Peyer's patch (tissue), 4 donors: ENCODE data around the gene HRNR. TPM values are rescaled to one million over a fixed set of nuclear protein-coding genes. Genes with fewer than 3 reads are reported as not detected.
"Not testable (repeated sequence)": the region's sequence is repeated elsewhere in the genome, so short reads cannot be mapped to it uniquely, and the experiment has no call there.

ENCODE experiments used
- DNase-seq, 3 donors: peaks; one replicate each; pipeline ENCODE4 v3.0.0-alpha.2; 2017 to 2019
- H3K27ac ChIP-seq, 4 donors: fragments of 200-600 bp; sonication (generic); one replicate each; pipeline ENCODE4 v1.5.1; 2016 to 2019
- H3K27me3 ChIP-seq, 2 donors: fragments of 200-600 bp; sonication (generic); one replicate each; pipeline ENCODE4 v1.5.1; 2019
- H3K36me3 ChIP-seq, 3 donors: fragments of 200-600 bp; sonication (generic); one replicate each; pipeline ENCODE4 v1.5.1; 2016 to 2019
- H3K4me1 ChIP-seq, 4 donors: fragments of 200-600 bp; sonication (generic); one replicate each; pipeline ENCODE4 v1.5.1; 2016 to 2019
- H3K4me3 ChIP-seq, 4 donors: fragments of 200-600 bp; sonication (generic); 1 replicate in 3 of 4; 2 replicates in 1 of 4; pipeline ENCODE4 v1.5.1; 2016 to 2019; ENCODE audit warnings: mild to moderate bottlenecking in 1 of 4
- H3K9me3 ChIP-seq, 4 donors: fragments of 200-600 bp; sonication (generic); one replicate each; pipeline ENCODE4 v1.5.1; 2016 to 2019; ENCODE audit warnings: mild to moderate bottlenecking in 1 of 4
- POLR2A ChIP-seq, 2 donors: fragments of 450-650 bp; IDR thresholded peaks; one replicate each; pipeline ENCODE4 v1.5.1; 2017; ENCODE audit warnings: antibody characterized with exemption in 2 of 2, mild to moderate bottlenecking in 2 of 2, moderate library complexity in 2 of 2
- total RNA-seq, 4 donors: library from RNA; depleted of rRNA; stranded (reverse); fragments of >200 nt; gene quantifications; one replicate each; pipeline ENCODE4 v1.1.0, GENCODE V29; 2016
- TF ChIP-seq, protein P1 (sequence below), 6 experiments: fragments of 450-650 bp in 4 of 6; fragments of 200-600 bp in 2 of 6; sonication (generic) in 1 of 6; IDR thresholded peaks; one replicate each; pipeline ENCODE4 v1.5.1; 2017 to 2019; ENCODE audit warnings: antibody characterized with exemption in 6 of 6, mild to moderate bottlenecking in 3 of 6, moderate library complexity in 1 of 6

HRNR gene
- total RNA-seq, 4 donors from 2014 or later = not detected

DNA sequence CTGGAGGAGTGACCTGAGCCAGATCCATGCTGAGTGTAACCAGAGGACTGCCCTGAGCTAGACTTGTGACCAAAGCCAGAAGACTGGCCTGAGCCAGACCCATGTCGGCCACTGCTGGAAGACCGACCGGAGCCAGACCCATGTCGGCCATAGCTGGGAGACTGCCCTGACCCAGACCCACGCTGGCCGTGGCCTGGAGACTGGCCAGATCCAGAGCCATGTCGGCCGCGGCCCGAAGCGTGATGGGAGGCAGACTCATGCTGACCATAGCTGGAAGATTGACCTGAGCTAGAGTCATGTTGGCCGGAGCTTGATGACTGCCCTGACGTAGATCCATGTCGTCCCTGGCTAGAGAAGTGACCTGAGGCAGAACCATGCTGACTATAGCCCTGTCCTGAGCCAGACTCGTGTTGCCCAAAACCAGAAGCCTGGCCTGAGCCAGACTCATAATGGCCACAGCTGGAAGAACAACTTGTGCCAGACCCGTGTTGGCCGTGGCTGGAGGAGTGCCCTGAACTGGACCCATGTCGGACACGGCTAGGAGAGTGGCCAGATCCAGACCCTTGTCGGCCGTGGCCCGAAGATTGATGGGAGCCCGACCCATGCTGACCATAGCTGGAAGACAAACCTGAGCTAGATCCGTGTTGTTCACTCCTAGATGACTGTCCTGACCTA, 5.1 kb downstream of the HRNR start:
- DNase-seq = no peak
- H3K4me1 ChIP-seq = no peaks in the 10 kb centered on the region
- H3K36me3 ChIP-seq = no peaks in the 10 kb centered on the region
- TF ChIP-seq POLR2A (IDR thresholded peaks at IDR 0.05) = no peak
- TF ChIP-seq, protein P1, sequence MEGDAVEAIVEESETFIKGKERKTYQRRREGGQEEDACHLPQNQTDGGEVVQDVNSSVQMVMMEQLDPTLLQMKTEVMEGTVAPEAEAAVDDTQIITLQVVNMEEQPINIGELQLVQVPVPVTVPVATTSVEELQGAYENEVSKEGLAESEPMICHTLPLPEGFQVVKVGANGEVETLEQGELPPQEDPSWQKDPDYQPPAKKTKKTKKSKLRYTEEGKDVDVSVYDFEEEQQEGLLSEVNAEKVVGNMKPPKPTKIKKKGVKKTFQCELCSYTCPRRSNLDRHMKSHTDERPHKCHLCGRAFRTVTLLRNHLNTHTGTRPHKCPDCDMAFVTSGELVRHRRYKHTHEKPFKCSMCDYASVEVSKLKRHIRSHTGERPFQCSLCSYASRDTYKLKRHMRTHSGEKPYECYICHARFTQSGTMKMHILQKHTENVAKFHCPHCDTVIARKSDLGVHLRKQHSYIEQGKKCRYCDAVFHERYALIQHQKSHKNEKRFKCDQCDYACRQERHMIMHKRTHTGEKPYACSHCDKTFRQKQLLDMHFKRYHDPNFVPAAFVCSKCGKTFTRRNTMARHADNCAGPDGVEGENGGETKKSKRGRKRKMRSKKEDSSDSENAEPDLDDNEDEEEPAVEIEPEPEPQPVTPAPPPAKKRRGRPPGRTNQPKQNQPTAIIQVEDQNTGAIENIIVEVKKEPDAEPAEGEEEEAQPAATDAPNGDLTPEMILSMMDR (IDR thresholded peaks at IDR 0.05) = no peak
- H3K4me3 ChIP-seq = no peak overlapping the region
- H3K9me3 ChIP-seq = peaks cover 0 to 6% (median 0%) of the 10 kb centered on the region in 4 donors
- no peaks in the 10 kb centered on the region for H3K27me3 ChIP-seq
- H3K27ac ChIP-seq = no peak overlapping the region

DNA sequence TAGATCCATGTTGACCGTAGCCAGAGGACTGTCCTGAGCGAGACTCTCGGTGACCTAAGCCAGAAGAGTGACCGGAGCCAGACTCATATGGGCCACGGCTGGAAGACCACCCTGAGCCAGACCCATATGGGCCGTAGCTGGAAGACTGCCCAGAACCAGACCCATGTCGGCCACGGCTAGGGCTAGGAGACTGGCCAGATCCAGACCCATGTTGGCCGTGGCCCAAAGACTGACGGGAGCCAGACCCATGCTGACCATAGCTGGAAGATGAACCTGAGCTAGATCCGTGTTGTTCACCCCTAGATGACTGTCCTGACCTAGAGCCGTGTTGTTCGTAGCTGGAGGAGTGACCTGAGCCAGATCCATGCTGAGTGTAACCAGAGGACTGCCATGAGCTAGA, 8.4 kb downstream of the HRNR start:
- H3K27me3 ChIP-seq, H3K4me1 ChIP-seq, DNase-seq, H3K4me3 ChIP-seq, H3K27ac ChIP-seq, H3K9me3 ChIP-seq, H3K36me3 ChIP-seq: not testable (repeated sequence)

DNA sequence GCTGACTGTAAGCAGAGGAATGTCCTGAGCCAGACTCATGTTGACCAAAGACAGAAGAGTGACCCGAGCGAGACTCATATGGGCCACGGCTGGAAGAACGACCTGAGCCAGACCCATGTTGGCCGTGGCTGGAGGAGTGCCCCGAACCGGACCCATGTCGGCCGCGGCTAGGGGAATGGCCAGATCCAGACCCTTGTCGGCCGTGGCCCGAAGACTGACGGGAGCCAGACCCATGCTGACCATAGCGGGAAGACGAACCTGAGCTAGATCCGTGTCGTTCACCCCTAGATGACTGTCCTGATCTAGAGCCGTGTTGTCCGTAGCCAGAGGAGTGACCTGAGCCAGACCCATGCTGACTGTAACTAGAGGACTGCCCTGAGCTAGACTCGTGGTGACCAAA, 9.1 kb downstream of the HRNR start:
- not testable (repeated sequence) for H3K36me3 ChIP-seq, H3K4me1 ChIP-seq, H3K9me3 ChIP-seq, H3K4me3 ChIP-seq, H3K27ac ChIP-seq, DNase-seq, H3K27me3 ChIP-seq

DNA sequence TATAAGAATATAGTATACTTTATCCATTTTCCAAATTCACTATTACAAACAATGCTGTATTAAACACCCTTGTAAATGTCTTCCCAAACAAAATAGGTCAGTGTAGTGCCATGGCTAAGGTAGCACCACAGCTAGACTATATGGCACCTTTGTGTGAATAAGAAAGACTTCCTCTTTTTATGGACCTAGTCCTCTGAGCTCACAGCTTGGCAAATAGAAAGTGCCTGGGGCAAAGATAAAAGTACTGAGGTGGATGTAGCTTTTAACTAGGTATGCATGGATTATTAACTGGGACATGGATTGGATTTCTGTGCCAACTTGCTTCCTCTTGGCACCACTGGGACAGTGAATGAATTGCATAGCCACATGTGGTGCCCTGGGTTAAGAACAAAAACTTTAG, 25.0 kb downstream of the HRNR start:
- Histone ChIP-seq H3K9me3 (no peaks in the 10 kb centered on the region), H3K27me3 (no peaks in the 10 kb centered on the region), H3K27ac (no peak overlapping the region), H3K36me3 (no peaks in the 10 kb centered on the region), H3K4me1 (no peaks in the 10 kb centered on the region), H3K4me3 (no peak overlapping the region)
- DNase-seq = no peak
- TF ChIP-seq POLR2A (IDR thresholded peaks at IDR 0.05) = no peak
- TF ChIP-seq, protein P1 (IDR thresholded peaks at IDR 0.05) = no peak

DNA sequence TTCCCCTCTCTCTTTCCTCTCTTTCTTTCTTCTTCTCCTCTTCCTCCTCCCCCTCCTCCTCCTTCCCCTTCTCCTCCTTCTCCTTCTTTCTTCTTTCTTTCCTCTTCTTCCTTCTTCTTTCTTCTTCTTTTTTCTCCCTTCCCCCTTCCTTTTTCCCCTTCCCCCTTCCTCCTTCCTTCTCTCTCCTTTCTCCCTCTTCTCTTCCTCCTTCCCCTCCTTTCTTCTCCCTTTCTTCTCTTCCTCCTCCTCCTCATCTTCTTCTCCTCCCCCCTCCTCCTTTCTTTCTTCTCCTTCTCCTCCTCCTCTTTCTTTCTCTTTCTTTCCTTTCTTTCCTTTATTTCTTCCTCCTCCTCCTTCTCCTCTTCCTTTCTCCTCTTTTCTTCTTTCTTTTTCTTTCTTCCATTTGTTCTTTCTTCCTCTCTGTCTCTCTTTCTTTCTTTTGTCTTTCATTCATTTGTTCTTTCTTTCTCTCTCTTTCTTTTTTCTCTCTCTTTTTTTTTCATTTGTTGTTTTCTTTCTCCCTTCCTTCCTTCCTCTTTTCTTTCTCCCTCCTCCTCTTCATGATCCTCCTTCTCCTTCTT, 26.5 kb downstream of the HRNR start:
- H3K9me3 ChIP-seq = no peaks in the 10 kb centered on the region
- no peaks in the 10 kb centered on the region for H3K27me3 ChIP-seq
- TF ChIP-seq, protein P1 (IDR thresholded peaks at IDR 0.05) = no peak
- no peak for TF ChIP-seq POLR2A (IDR thresholded peaks at IDR 0.05)
- H3K36me3 ChIP-seq = no peaks in the 10 kb centered on the region
- H3K4me1 ChIP-seq = no peaks in the 10 kb centered on the region
- no peak overlapping the region for H3K4me3 ChIP-seq
- no peak for DNase-seq
- no peak overlapping the region for H3K27ac ChIP-seq

DNA sequence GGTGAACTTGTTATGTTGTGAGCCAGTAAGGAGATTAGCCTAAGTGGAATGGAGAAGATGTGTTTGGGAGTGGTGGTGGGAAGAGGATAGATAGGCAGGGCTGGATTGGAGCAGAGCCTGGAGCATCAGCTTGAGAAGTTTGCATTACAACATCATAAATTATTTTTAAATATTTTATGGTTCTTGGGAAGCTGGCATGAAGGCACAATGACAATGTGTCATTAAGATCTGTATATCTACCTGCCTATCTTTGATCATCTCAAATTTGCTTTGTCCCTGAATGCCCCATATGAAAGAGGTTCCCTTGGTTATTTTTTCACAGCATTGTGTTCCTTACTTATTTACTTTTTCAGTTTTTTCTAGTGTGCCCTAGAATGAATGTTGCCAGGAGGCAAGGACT, 32.3 kb downstream of the HRNR start:
- TF ChIP-seq, protein P1 (IDR thresholded peaks at IDR 0.05) = no peak
- no peak for TF ChIP-seq POLR2A (IDR thresholded peaks at IDR 0.05)
- Histone ChIP-seq H3K27me3 (no peaks in the 10 kb centered on the region), H3K9me3 (no peaks in the 10 kb centered on the region), H3K36me3 (no peaks in the 10 kb centered on the region), H3K27ac (no peak overlapping the region), H3K4me1 (peaks cover 0 to 7% (median 0%) of the 10 kb centered on the region in 4 donors), H3K4me3 (no peak overlapping the region)
- DNase-seq = no peak

DNA sequence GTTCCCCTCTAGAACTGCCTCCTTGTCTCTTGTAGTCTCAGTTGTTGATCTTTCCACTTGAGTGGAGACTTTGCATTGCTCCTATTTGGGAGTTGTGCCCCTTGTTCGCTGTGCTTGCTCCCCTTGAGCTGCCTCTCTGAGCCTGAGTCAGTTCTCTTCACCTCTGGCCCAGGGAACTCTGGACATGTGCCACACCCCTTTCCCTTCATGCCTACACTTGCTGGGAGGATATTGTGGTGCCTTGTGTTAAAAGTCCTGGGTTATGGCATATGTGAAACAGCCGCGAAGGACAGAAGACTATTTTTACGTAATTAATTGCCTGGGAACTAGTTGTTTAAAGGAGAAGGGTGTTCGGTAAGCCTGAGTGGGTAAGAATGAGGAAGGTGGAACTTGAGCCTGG, 32.7 kb downstream of the HRNR start:
- Histone ChIP-seq H3K4me3 (no peak overlapping the region), H3K36me3 (no peaks in the 10 kb centered on the region), H3K27ac (no peak overlapping the region), H3K9me3 (no peaks in the 10 kb centered on the region), H3K27me3 (no peaks in the 10 kb centered on the region), H3K4me1 (peaks cover 0 to 7% (median 0%) of the 10 kb centered on the region in 4 donors)
- no peak for DNase-seq
- TF ChIP-seq POLR2A (IDR thresholded peaks at IDR 0.05) = no peak
- TF ChIP-seq, protein P1 (IDR thresholded peaks at IDR 0.05) = no peak
